CD4-positive, CD25-positive, alpha-beta regulatory T cell (primary cell): Measurements from ENCODE around the gene ECM1. TPM values are rescaled to one million over a fixed set of nuclear protein-coding genes. Genes with fewer than 3 reads are reported as not detected.

ENCODE experiments used
- ATAC-seq, 2 donors: fragments of 150-1000 bp; cut with Tn5 transposase; one replicate each; pipeline ENCODE4 v1.10.0; 2021; ENCODE audit warnings: low read depth in 2 of 2, moderate number of reproducible peaks in 2 of 2, moderate library complexity in 1 of 2
- DNase-seq, 3 donors: peaks; one replicate each; pipeline versions ENCODE4 v3.0.0 to v3.0.0-alpha.2; 2012 to 2022; ENCODE audit warnings: mixed read lengths in 1 of 3
- H3K27ac ChIP-seq: one replicate; pipeline ENCODE4 v1.7.0; 2013; ENCODE audit warnings: mild to moderate bottlenecking, low read length; ENCODE audit not compliant: insufficient read depth, poor library complexity, severe bottlenecking
- H3K27me3 ChIP-seq: one replicate; pipeline ENCODE4 v1.7.0; 2013; ENCODE audit warnings: low read length; ENCODE audit not compliant: control insufficient read depth, insufficient read depth
- H3K36me3 ChIP-seq: one replicate; pipeline ENCODE4 v1.7.0; 2013; ENCODE audit warnings: mild to moderate bottlenecking, low read length, moderate library complexity; ENCODE audit not compliant: control insufficient read depth, insufficient read depth
- H3K4me1 ChIP-seq: 2 replicates; pipeline ENCODE4 v1.7.0; 2013; ENCODE audit warnings: mild to moderate bottlenecking, low read length; ENCODE audit not compliant: insufficient read depth, control insufficient read depth, poor library complexity, severe bottlenecking
- H3K4me3 ChIP-seq: one replicate; pipeline ENCODE4 v1.7.0; 2013; ENCODE audit warnings: low read depth, mild to moderate bottlenecking, low read length, moderate library complexity
- H3K9me3 ChIP-seq, 2 experiments: 1 replicate in 1 of 2; 2 replicates in 1 of 2; pipeline ENCODE4 v1.7.0; 2013; ENCODE audit warnings: low read length in 2 of 2, mild to moderate bottlenecking in 1 of 2, moderate library complexity in 1 of 2; ENCODE audit not compliant: control insufficient read depth in 2 of 2
- H3K27ac Mint-ChIP-seq, 3 donors: one replicate each; pipeline ENCODE4 v1.8.0; 2020 to 2022; ENCODE audit warnings: mild to moderate bottlenecking in 3 of 3, mixed read lengths in 3 of 3, moderate library complexity in 2 of 3
- H3K27me3 Mint-ChIP-seq: one replicate; pipeline ENCODE4 v1.8.0; 2022; ENCODE audit warnings: mild to moderate bottlenecking, mixed read lengths
- H3K36me3 Mint-ChIP-seq: one replicate; pipeline ENCODE4 v1.8.0; 2020; ENCODE audit warnings: mixed read lengths
- H3K4me1 Mint-ChIP-seq, 4 donors: one replicate each; pipeline ENCODE4 v1.8.0; 2020 to 2022; ENCODE audit warnings: mixed read lengths in 4 of 4, mild to moderate bottlenecking in 1 of 4
- H3K4me3 Mint-ChIP-seq, 4 donors: one replicate each; pipeline ENCODE4 v1.8.0; 2020 to 2022; ENCODE audit warnings: mild to moderate bottlenecking in 4 of 4, mixed read lengths in 4 of 4, moderate library complexity in 3 of 4
- H3K9me3 Mint-ChIP-seq, 7 donors: one replicate each; pipeline ENCODE4 v1.8.0; 2020 to 2022; ENCODE audit warnings: mixed read lengths in 7 of 7, mild to moderate bottlenecking in 3 of 7, moderate library complexity in 2 of 7
- polyA plus RNA-seq, 4 donors: library from polyadenylated mRNA; unstranded; fragments of 300-500 nt; fragmentation: Illumina TruSeq; gene quantifications; one replicate each; pipeline ENCODE4 v1.2.3, GENCODE V29; 2021
- total RNA-seq: library from RNA; stranded (reverse); gene quantifications from one replicate; pipeline ENCODE4 v1.2.3, GENCODE V29; 2022

Gene ECM1
- total and polyA plus RNA-seq, 5 donors from 2014 or later = 0.10 to 0.22 TPM; not detected in 3

- H3K36me3 Mint-ChIP-seq = no peaks in the 10 kb centered on the region
- H3K27me3 Mint-ChIP-seq = peaks cover 61% of the 10 kb centered on the region
- H3K9me3 ChIP-seq = no peaks in the 10 kb centered on the region
- H3K27me3 ChIP-seq = peaks cover 7% of the 10 kb centered on the region
- no peaks in the 10 kb centered on the region for H3K36me3 ChIP-seq
- peaks cover 0 to 11% (median 6%) of the 10 kb centered on the region in 4 donors for H3K4me1 Mint-ChIP-seq
- no peak overlapping the region for H3K4me3 Mint-ChIP-seq
- H3K27ac Mint-ChIP-seq = no peak overlapping the region
- peaks cover 16% of the 10 kb centered on the region for H3K4me1 ChIP-seq
- H3K27ac ChIP-seq = no peak overlapping the region
- H3K4me3 ChIP-seq = no peak overlapping the region
- DNase-seq (no peak), ATAC-seq (no peak)
- peaks cover 0 to 1% (median 0%) of the 10 kb centered on the region in 7 donors for H3K9me3 Mint-ChIP-seq
Measured at GRCh38 chr1:150545486-150546032, 37.6 kb downstream of the ECM1 start.

- Histone ChIP-seq H3K4me3 (no peak overlapping the region), H3K36me3 (no peaks in the 10 kb centered on the region), H3K27me3 (peaks cover 7% of the 10 kb centered on the region), H3K4me1 (peaks cover 18% of the 10 kb centered on the region), H3K27ac (no peak overlapping the region), H3K9me3 (no peaks in the 10 kb centered on the region)
- no peak for DNase-seq
- no peaks in the 10 kb centered on the region for H3K36me3 Mint-ChIP-seq
- ATAC-seq = no peak
- H3K4me1 Mint-ChIP-seq = peaks cover 0 to 19% (median 10%) of the 10 kb centered on the region in 4 donors
- H3K27me3 Mint-ChIP-seq = peaks cover 69% of the 10 kb centered on the region
- no peak overlapping the region for H3K27ac Mint-ChIP-seq
- peaks cover 0 to 1% (median 0%) of the 10 kb centered on the region in 7 donors for H3K9me3 Mint-ChIP-seq
- peak overlapping the region in 1 of 4 donors; percentile 29 for H3K4me3 Mint-ChIP-seq
Measured at GRCh38 chr1:150546294-150546937, 38.5 kb downstream of the ECM1 start.

GRCh38 chr1:150548324-150548631 is 40.4 kb downstream of the ECM1 start:
- Mint-ChIP-seq H3K27ac (no peak overlapping the region), H3K9me3 (peaks cover 0 to 1% (median 0%) of the 10 kb centered on the region in 7 donors), H3K4me3 (peak overlapping the region; percentile 83 to 89 (median 84)), H3K36me3 (no peaks in the 10 kb centered on the region), H3K4me1 (peaks cover 0 to 24% (median 11%) of the 10 kb centered on the region in 4 donors), H3K27me3 (peaks cover 66% of the 10 kb centered on the region)
- Histone ChIP-seq H3K36me3 (no peaks in the 10 kb centered on the region), H3K4me3 (peak overlapping the region; percentile 74), H3K9me3 (no peaks in the 10 kb centered on the region), H3K27me3 (peaks cover 7% of the 10 kb centered on the region), H3K27ac (no peak overlapping the region), H3K4me1 (peaks cover 22% of the 10 kb centered on the region)
- DNase-seq (no peak), ATAC-seq (no peak)

- Histone ChIP-seq H3K9me3 (no peaks in the 10 kb centered on the region), H3K4me1 (peaks cover 22% of the 10 kb centered on the region), H3K27ac (no peak within 1 kb of the TSS), H3K36me3 (no peaks in the 10 kb centered on the region), H3K27me3 (peaks cover 3% of the 10 kb centered on the region), H3K4me3 (peak within 1 kb of the TSS; percentile 74)
- peaks cover 0 to 24% (median 11%) of the 10 kb centered on the region in 4 donors for H3K4me1 Mint-ChIP-seq
- DNase-seq (peak in 2 of 3 donors; percentile 40 to 53), ATAC-seq (peak; percentile 63 to 72)
- H3K27ac Mint-ChIP-seq = no peak within 1 kb of the TSS
- peak within 1 kb of the TSS; percentile 83 to 89 (median 86) for H3K4me3 Mint-ChIP-seq
- H3K9me3 Mint-ChIP-seq = peaks cover 0 to 1% (median 0%) of the 10 kb centered on the region in 7 donors
- H3K27me3 Mint-ChIP-seq = peaks cover 63% of the 10 kb centered on the region
- no peaks in the 10 kb centered on the region for H3K36me3 Mint-ChIP-seq
Measured at GRCh38 chr1:150548632-150549495, 41.0 kb downstream of the ECM1 start, which contains the start of gene ADAMTSL4. ADAMTSL4 (plus strand) TSS chr1:150549408; CDS start chr1:150552289, 2,881 bp downstream.

- Histone ChIP-seq H3K4me1 (peaks cover 22% of the 10 kb centered on the region), H3K4me3 (no peak overlapping the region), H3K27me3 (peaks cover 3% of the 10 kb centered on the region), H3K9me3 (no peaks in the 10 kb centered on the region), H3K27ac (no peak overlapping the region), H3K36me3 (no peaks in the 10 kb centered on the region)
- Mint-ChIP-seq H3K4me1 (peaks cover 0 to 24% (median 11%) of the 10 kb centered on the region in 4 donors), H3K4me3 (peak overlapping the region; percentile 74 to 87 (median 81)), H3K9me3 (peaks cover 0 to 1% (median 0%) of the 10 kb centered on the region in 7 donors), H3K27me3 (peaks cover 58% of the 10 kb centered on the region), H3K36me3 (no peaks in the 10 kb centered on the region), H3K27ac (no peak overlapping the region)
- DNase-seq (no peak), ATAC-seq (no peak)
Measured at GRCh38 chr1:150549496-150550221, 41.8 kb downstream of the ECM1 start.

- no peak for ATAC-seq
- peaks cover 0 to 1% (median 0%) of the 10 kb centered on the region in 7 donors for H3K9me3 Mint-ChIP-seq
- Histone ChIP-seq H3K27me3 (peaks cover under 1% of the 10 kb centered on the region), H3K9me3 (no peaks in the 10 kb centered on the region), H3K36me3 (no peaks in the 10 kb centered on the region), H3K4me1 (peaks cover 22% of the 10 kb centered on the region), H3K4me3 (no peak overlapping the region), H3K27ac (no peak overlapping the region)
- no peak for DNase-seq
- H3K27ac Mint-ChIP-seq = peak overlapping the region in 1 of 3 donors; percentile 48
- peaks cover 56% of the 10 kb centered on the region for H3K27me3 Mint-ChIP-seq
- peak overlapping the region in 3 of 4 donors; percentile 37 to 87 (median 46) for H3K4me3 Mint-ChIP-seq
- peaks cover 0 to 26% (median 12%) of the 10 kb centered on the region in 4 donors for H3K4me1 Mint-ChIP-seq
- peaks cover 2% of the 10 kb centered on the region for H3K36me3 Mint-ChIP-seq
Measured at GRCh38 chr1:150550222-150551050, 42.5 kb downstream of the ECM1 start.
